HUES64 (cell line): ENCODE results near the gene CRX.
A peak's percentile ranks its signal among the peaks of the same experiment; 100 is the strongest.
"Not testable (repeated sequence)": the region's sequence is repeated elsewhere in the genome, so short reads cannot be mapped to it uniquely, and the experiment has no call there.

Experiments
- H3K27ac ChIP-seq: 2 replicates; pipeline ENCODE4 v1.7.0; 2013; ENCODE audit warnings: low read depth, low read length, inconsistent platforms
- H3K27me3 ChIP-seq: 2 replicates; pipeline ENCODE4 v1.6.1; 2013; ENCODE audit warnings: mild to moderate bottlenecking, low read length; ENCODE audit not compliant: insufficient read depth
- H3K36me3 ChIP-seq: 2 replicates; pipeline ENCODE4 v1.6.1; 2013; ENCODE audit warnings: mild to moderate bottlenecking, low read length; ENCODE audit not compliant: insufficient read depth
- H3K4me1 ChIP-seq: 2 replicates; pipeline ENCODE4 v1.6.1; 2013; ENCODE audit warnings: mild to moderate bottlenecking, low read length, moderate library complexity; ENCODE audit not compliant: insufficient read depth
- H3K4me3 ChIP-seq: 2 replicates; pipeline ENCODE4 v1.5.1; 2013; ENCODE audit warnings: mild to moderate bottlenecking, low read length, moderate library complexity
- H3K9ac ChIP-seq: 2 replicates; pipeline ENCODE4 v1.6.1; 2013; ENCODE audit warnings: mild to moderate bottlenecking, low read depth, low read length
- H3K9me3 ChIP-seq: 2 replicates; pipeline ENCODE4 v1.6.1; 2013; ENCODE audit warnings: low read depth, low read length; ENCODE audit not compliant: insufficient read depth
- WGBS: fragments of 150-250, 120-280 bp; methylation state at CpG from one replicate; pipeline ENCODE4 v1.1.7; 2013; ENCODE audit warnings: missing lambda C conversion rate; 5-methylcytosine and 5-hydroxymethylcytosine counted together

The CRX gene

GRCh38 chr19:47836038-47836437, 14.3 kb downstream of the CRX start:
- Histone ChIP-seq H3K4me3 (no peak overlapping the region), H3K36me3 (no peaks in the 10 kb centered on the region), H3K27me3 (no peaks in the 10 kb centered on the region), H3K9me3 (no peaks in the 10 kb centered on the region), H3K27ac (no peak overlapping the region), H3K4me1 (0 out of 2 replicates have a peak, but pooled peaks cover 3% of the 10 kb centered on the region), H3K9ac (no peak overlapping the region)
- 89% methylated on average over 8 of the region's 8 CpGs for WGBS

GRCh38 chr19:47839411-47839810, 17.7 kb downstream of the CRX start:
- Histone ChIP-seq H3K27me3 (no peaks in the 10 kb centered on the region), H3K9ac (no peak overlapping the region)

GRCh38 chr19:47839913-47840312, 18.2 kb downstream of the CRX start:
- Histone ChIP-seq H3K9me3 (no peaks in the 10 kb centered on the region), H3K9ac (no peak overlapping the region), H3K27ac (no peak overlapping the region), H3K4me3 (no peak overlapping the region), H3K36me3 (no peaks in the 10 kb centered on the region), H3K4me1 (0 out of 2 replicates have a peak, but pooled peaks cover 3% of the 10 kb centered on the region), H3K27me3 (no peaks in the 10 kb centered on the region)
- WGBS = 24% methylated on average over 10 of the region's 10 CpGs

More at GRCh38 chr19:47839411-47839810, 17.7 kb downstream of the CRX start:
- 84% methylated on average over 16 of the region's 16 CpGs for WGBS
- H3K9me3 ChIP-seq = no peaks in the 10 kb centered on the region
- H3K27ac ChIP-seq = no peak overlapping the region
- H3K4me1 ChIP-seq = 0 out of 2 replicates have a peak, but pooled peaks cover 3% of the 10 kb centered on the region
- no peak overlapping the region for H3K4me3 ChIP-seq
- H3K36me3 ChIP-seq = no peaks in the 10 kb centered on the region

GRCh38 chr19:47842941-47843340, 21.2 kb downstream of the CRX start:
- 82% methylated on average over 5 of the region's 5 CpGs for WGBS
- H3K27me3 ChIP-seq = no peaks in the 10 kb centered on the region
- H3K9me3 ChIP-seq = no peaks in the 10 kb centered on the region

GRCh38 chr19:47848425-47848822, 26.7 kb downstream of the CRX start:
- Histone ChIP-seq H3K27ac (peak overlapping the region; percentile 96), H3K4me1 (peaks cover 12% of the 10 kb centered on the region), H3K4me3 (peak overlapping the region; percentile 56), H3K9ac (peak overlapping the region; percentile 74), H3K27me3 (no peaks in the 10 kb centered on the region), H3K36me3 (no peaks in the 10 kb centered on the region), H3K9me3 (no peaks in the 10 kb centered on the region)
- WGBS = 61% methylated on average over 10 of the region's 10 CpGs

More at GRCh38 chr19:47842941-47843340, 21.2 kb downstream of the CRX start:
- Histone ChIP-seq H3K27ac (no peak overlapping the region), H3K36me3 (no peaks in the 10 kb centered on the region), H3K9ac (no peak overlapping the region), H3K4me3 (no peak overlapping the region), H3K4me1 (0 out of 2 replicates have a peak, but pooled peaks cover 3% of the 10 kb centered on the region)

- no peaks in the 10 kb centered on the region for H3K36me3 ChIP-seq
- H3K9me3 ChIP-seq = no peaks in the 10 kb centered on the region
- no peaks in the 10 kb centered on the region for H3K27me3 ChIP-seq
- WGBS = 3% methylated on average over 20 of the region's 22 CpGs
- H3K27ac ChIP-seq = peak overlapping the region; percentile 96
- H3K4me3 ChIP-seq = peak overlapping the region; percentile 56
- peak overlapping the region; percentile 74 for H3K9ac ChIP-seq
- peaks cover 12% of the 10 kb centered on the region for H3K4me1 ChIP-seq
Measured at GRCh38 chr19:47848823-47849473, 27.2 kb downstream of the CRX start.

- Histone ChIP-seq H3K36me3 (no peaks in the 10 kb centered on the region), H3K27ac (no peak overlapping the region), H3K9ac (no peak overlapping the region), H3K4me3 (no peak overlapping the region), H3K4me1 (peaks cover 12% of the 10 kb centered on the region), H3K9me3 (no peaks in the 10 kb centered on the region), H3K27me3 (no peaks in the 10 kb centered on the region)
- 82% methylated on average over 5 of the region's 5 CpGs for WGBS
Measured at GRCh38 chr19:47853003-47853402, 31.3 kb downstream of the CRX start.

- WGBS = 94% methylated on average over 4 of the region's 4 CpGs
- no peak overlapping the region for H3K4me3 ChIP-seq
Measured at GRCh38 chr19:47854459-47854858, 32.7 kb downstream of the CRX start.

GRCh38 chr19:47858231-47858630, 36.5 kb downstream of the CRX start:
- not testable (repeated sequence) for H3K4me3 ChIP-seq, H3K27ac ChIP-seq, H3K36me3 ChIP-seq, H3K27me3 ChIP-seq, H3K4me1 ChIP-seq, H3K9me3 ChIP-seq, H3K9ac ChIP-seq
- 92% methylated on average over 9 of the region's 9 CpGs for WGBS

More at GRCh38 chr19:47854459-47854858, 32.7 kb downstream of the CRX start:
- H3K27me3 ChIP-seq = no peaks in the 10 kb centered on the region
- H3K4me1 ChIP-seq = peaks cover 12% of the 10 kb centered on the region
- H3K36me3 ChIP-seq = no peaks in the 10 kb centered on the region
- H3K27ac ChIP-seq = no peak overlapping the region
- no peaks in the 10 kb centered on the region for H3K9me3 ChIP-seq
- H3K9ac ChIP-seq = no peak overlapping the region

- H3K4me3 ChIP-seq, H3K9me3 ChIP-seq, H3K9ac ChIP-seq, H3K27ac ChIP-seq, H3K4me1 ChIP-seq, H3K36me3 ChIP-seq, H3K27me3 ChIP-seq: not testable (repeated sequence)
- 92% methylated on average over 9 of the region's 9 CpGs for WGBS
Measured at GRCh38 chr19:47858646-47859285, 37.0 kb downstream of the CRX start, which contains the start of gene TPRX2. TPRX2 (plus strand) TSS chr19:47859235; CDS start chr19:47859247, 12 bp downstream.

- 95% methylated on average over 9 of the region's 17 CpGs for whole genome bisulfite sequencing
- not testable (repeated sequence) for H3K4me1 ChIP-seq
Measured at GRCh38 chr19:47859838-47860237, 38.1 kb downstream of the CRX start.

More at GRCh38 chr19:47859838-47860237, 38.1 kb downstream of the CRX start:
- not testable (repeated sequence) for H3K36me3 ChIP-seq, H3K27me3 ChIP-seq, H3K9me3 ChIP-seq, H3K9ac ChIP-seq, H3K4me3 ChIP-seq, H3K27ac ChIP-seq
